ENCODE results near the gene ADAMTSL3. TPM values are rescaled to one million over a fixed set of nuclear protein-coding genes. Genes with fewer than 3 reads are reported as not detected.

Gene ADAMTSL3
- polyA plus RNA-seq, 1 of the 3 experiments (the other 2 are of a cell fraction), result 0.02 TPM

- WGBS (ENCODE audit: low lambda C conversion rate), result 14% methylated on average over 5 of the region's 5 CpGs
- no peaks in the 10 kb centered on the region for H3K27me3 ChIP-seq (ENCODE audit: insufficient read depth)
Observed at GRCh38 chr15:83711236-83711635, 57.3 kb downstream of the ADAMTSL3 start.

GRCh38 chr15:83713242-83713641, 59.3 kb downstream of the ADAMTSL3 start:
- DNase-seq, result no peak
- Histone ChIP-seq H3K36me3 (replicated peaks in 1 of 2; ENCODE audit: control insufficient read depth in 1 of 2, insufficient read depth in 2 of 2, low read length in 1 of 2) (no peaks in the 10 kb centered on the region), H3K4me1 (ENCODE audit: control insufficient read depth in 1 of 2, insufficient read depth in 2 of 2, low read depth in 1 of 2, low read length in 1 of 2) (no peaks in the 10 kb centered on the region), H3K27ac (ENCODE audit: low read depth in 2 of 2, low read length in 1 of 2) (no peak overlapping the region), H3K4me2 (no peak overlapping the region), H3K9ac (no peak overlapping the region), H4K20me1 (ENCODE audit: insufficient read depth) (no peaks in the 10 kb centered on the region), H3F3A (replicated peaks; ENCODE audit: insufficient read depth) (no peaks in the 10 kb centered on the region), H3K4me3 (ENCODE audit: low read depth in 2 of 2, low read length in 1 of 2) (no peak overlapping the region), H3K79me2 (ENCODE audit: insufficient read depth) (no peaks in the 10 kb centered on the region), H2AFZ (ENCODE audit: low read depth) (no peak overlapping the region), H3K9me3 (no peaks in the 10 kb centered on the region), H3K27me3 (ENCODE audit: insufficient read depth) (no peaks in the 10 kb centered on the region), H3K9me2 (no peaks in the 10 kb centered on the region)
- POLR2A ChIA-PET, result no interaction called here
- 16% methylated on average over 3 of the region's 3 CpGs for WGBS (ENCODE audit: low lambda C conversion rate)
- CTCF ChIA-PET, result no interaction called here
- no peak for TF ChIP-seq CHD2 (IDR thresholded peaks at IDR 0.05; ENCODE audit: low read length, partially characterized antibody)
- TF ChIP-seq TAF1 (IDR thresholded peaks at IDR 0.05; ENCODE audit: borderline replicate concordance, low read depth, low read length), result no peak
- TF ChIP-seq SIN3A (IDR thresholded peaks at IDR 0.05; ENCODE audit: borderline replicate concordance, low read depth, low read length), result no peak
- TF ChIP-seq CTCF (IDR thresholded peaks at IDR 0.05), result no peak
- TF ChIP-seq YY1 (IDR thresholded peaks at IDR 0.05; ENCODE audit: low read depth), result no peak
- TF ChIP-seq NFIC (IDR thresholded peaks at IDR 0.05; ENCODE audit: borderline replicate concordance), result no peak
- no peak for TF ChIP-seq ELF1 (IDR thresholded peaks at IDR 0.05)
- TF ChIP-seq FOXJ3 (CRISPR knock-in tag; IDR thresholded peaks at IDR 0.05), result no peak
- no peak for TF ChIP-seq RXRA (IDR thresholded peaks at IDR 0.05; ENCODE audit: borderline replicate concordance, low read depth)
- TF ChIP-seq USF1 (IDR thresholded peaks at IDR 0.05; ENCODE audit: borderline replicate concordance, low read depth), result no peak
- no peak for TF ChIP-seq PBX3 (IDR thresholded peaks at IDR 0.05)

More at GRCh38 chr15:83711236-83711635, 57.3 kb downstream of the ADAMTSL3 start:
- no peaks in the 10 kb centered on the region for H3K36me3 ChIP-seq (replicated peaks in 1 of 2; ENCODE audit: control insufficient read depth in 1 of 2, insufficient read depth in 2 of 2, low read length in 1 of 2)
- no peak overlapping the region for H3K4me3 ChIP-seq (ENCODE audit: low read depth in 2 of 2, low read length in 1 of 2)
- H3K27ac ChIP-seq (ENCODE audit: low read depth in 2 of 2, low read length in 1 of 2), result no peak overlapping the region
- no peak overlapping the region for H3K4me2 ChIP-seq
- H2AFZ ChIP-seq (ENCODE audit: low read depth), result no peak overlapping the region
- TF ChIP-seq GABPA (IDR thresholded peaks at IDR 0.05; ENCODE audit: low read depth) (no peak), TCF12 (IDR thresholded peaks at IDR 0.05) (no peak), TEAD4 (IDR thresholded peaks at IDR 0.05; ENCODE audit: borderline replicate concordance, insufficient read depth) (no peak), POLR2AphosphoS5 (IDR thresholded peaks at IDR 0.05; ENCODE audit: low read depth, low read length) (no peak), MAX (IDR thresholded peaks at IDR 0.05; ENCODE audit: low read depth) (no peak), RCOR1 (IDR thresholded peaks at IDR 0.05; ENCODE audit: low read length) (no peak), NRF1 (IDR thresholded peaks at IDR 0.05; ENCODE audit: low read depth, low read length) (no peak), EZH2phosphoT487 (IDR thresholded peaks at IDR 0.05; ENCODE audit: borderline replicate concordance, low read depth) (no peak), TAF1 (IDR thresholded peaks at IDR 0.05; ENCODE audit: borderline replicate concordance, low read depth, low read length) (no peak), GATA2 (CRISPR knock-in tag; IDR thresholded peaks at IDR 0.05) (no peak)
- POLR2A ChIA-PET, result no interaction called here
- no peaks in the 10 kb centered on the region for H4K20me1 ChIP-seq (ENCODE audit: insufficient read depth)
- no peak for DNase-seq
- no peak overlapping the region for H3K9ac ChIP-seq
- CTCF ChIA-PET, result no interaction called here
- H3K79me2 ChIP-seq (ENCODE audit: insufficient read depth), result no peaks in the 10 kb centered on the region
- H3K4me1 ChIP-seq (ENCODE audit: control insufficient read depth in 1 of 2, insufficient read depth in 2 of 2, low read depth in 1 of 2, low read length in 1 of 2), result no peaks in the 10 kb centered on the region
- no peaks in the 10 kb centered on the region for H3F3A ChIP-seq (replicated peaks; ENCODE audit: insufficient read depth)
- H3K9me3 ChIP-seq, result no peaks in the 10 kb centered on the region
- H3K9me2 ChIP-seq, result no peaks in the 10 kb centered on the region

Data from SK-N-SH (cell line).